ACC112 (cell line): ENCODE measurements around the gene FRMD4A.

Experiments
- H2AFZ ChIP-seq: fragments of 200-600 bp; sonication (generic); one replicate; pipeline ENCODE4 v1.6.0; 2017; ENCODE audit warnings: antibody characterized with exemption, low read length; ENCODE audit not compliant: unreplicated experiment
- H3K27ac ChIP-seq: fragments of 200-600 bp; sonication (generic); 2 replicates; pipeline ENCODE4 v1.5.1; 2014; ENCODE audit warnings: low read depth, mild to moderate bottlenecking, antibody characterized with exemption, low read length, moderate library complexity
- H3K27me3 ChIP-seq: fragments of 200-600 bp; sonication (generic); 2 replicates; pipeline ENCODE4 v1.6.1; 2014; ENCODE audit warnings: mild to moderate bottlenecking, antibody characterized with exemption, low read length, moderate library complexity, mixed read lengths; ENCODE audit not compliant: insufficient read depth
- H3K36me3 ChIP-seq: fragments of 200-600 bp; sonication (generic); 2 replicates; pipeline ENCODE4 v1.6.1; 2016; ENCODE audit warnings: mild to moderate bottlenecking, antibody characterized with exemption, low read length, moderate library complexity, mixed read lengths; ENCODE audit not compliant: insufficient read depth
- H3K4me1 ChIP-seq: fragments of 200-600 bp; sonication (generic); one replicate; pipeline ENCODE4 v1.6.1; 2016; ENCODE audit warnings: low read length, mixed read lengths; ENCODE audit not compliant: insufficient read depth, unreplicated experiment, control insufficient read depth
- H3K4me3 ChIP-seq: fragments of 200-600 bp; sonication (generic); 2 replicates; pipeline ENCODE4 v1.5.1; 2014; ENCODE audit warnings: mild to moderate bottlenecking, low read depth, low read length
- H3K79me2 ChIP-seq: fragments of 200-600 bp; sonication (generic); one replicate; pipeline ENCODE4 v1.6.0; 2016; ENCODE audit warnings: low read length; ENCODE audit not compliant: control insufficient read depth, unreplicated experiment, insufficient read depth

FRMD4A gene

GRCh38 chr10:13915710-13916109 lies 415.0 kb downstream of the FRMD4A start:
- Histone ChIP-seq H3K79me2 (no peaks in the 10 kb centered on the region), H3K27ac (no peak overlapping the region), H3K36me3 (no peaks in the 10 kb centered on the region), H2AFZ (no peak overlapping the region), H3K4me1 (peaks cover 8% of the 10 kb centered on the region), H3K4me3 (no peak overlapping the region), H3K27me3 (no peaks in the 10 kb centered on the region)

- Histone ChIP-seq H3K36me3 (no peaks in the 10 kb centered on the region), H3K4me3 (no peak overlapping the region), H3K79me2 (no peaks in the 10 kb centered on the region), H3K27ac (no peak overlapping the region), H3K27me3 (no peaks in the 10 kb centered on the region), H3K4me1 (no peaks in the 10 kb centered on the region), H2AFZ (no peak overlapping the region)
Measured at GRCh38 chr10:13913897-13914296, 416.8 kb downstream of the FRMD4A start.

GRCh38 chr10:13911821-13912520 lies 418.8 kb downstream of the FRMD4A start:
- Histone ChIP-seq H3K27me3 (no peaks in the 10 kb centered on the region), H3K4me3 (no peak overlapping the region), H3K4me1 (no peaks in the 10 kb centered on the region), H2AFZ (no peak overlapping the region), H3K36me3 (no peaks in the 10 kb centered on the region), H3K79me2 (no peaks in the 10 kb centered on the region), H3K27ac (no peak overlapping the region)

- no peak overlapping the region for H3K27ac ChIP-seq
- no peaks in the 10 kb centered on the region for H3K79me2 ChIP-seq
- H3K4me1 ChIP-seq = no peaks in the 10 kb centered on the region
- H3K27me3 ChIP-seq = no peaks in the 10 kb centered on the region
- no peak overlapping the region for H2AFZ ChIP-seq
- no peak overlapping the region for H3K4me3 ChIP-seq
- H3K36me3 ChIP-seq = no peaks in the 10 kb centered on the region
Measured at GRCh38 chr10:13909516-13910258, 421.0 kb downstream of the FRMD4A start.

GRCh38 chr10:13908475-13908874 lies 422.2 kb downstream of the FRMD4A start:
- H3K27ac ChIP-seq = no peak overlapping the region
- no peaks in the 10 kb centered on the region for H3K4me1 ChIP-seq
- H3K79me2 ChIP-seq = no peaks in the 10 kb centered on the region
- H2AFZ ChIP-seq = no peak overlapping the region
- H3K4me3 ChIP-seq = no peak overlapping the region
- H3K27me3 ChIP-seq = no peaks in the 10 kb centered on the region
- H3K36me3 ChIP-seq = no peaks in the 10 kb centered on the region

GRCh38 chr10:13907570-13907969 lies 423.2 kb downstream of the FRMD4A start:
- no peak overlapping the region for H3K4me3 ChIP-seq
- H3K36me3 ChIP-seq = no peaks in the 10 kb centered on the region
- no peaks in the 10 kb centered on the region for H3K4me1 ChIP-seq
- no peak overlapping the region for H2AFZ ChIP-seq
- H3K27ac ChIP-seq = no peak overlapping the region
- H3K79me2 ChIP-seq = no peaks in the 10 kb centered on the region
- H3K27me3 ChIP-seq = no peaks in the 10 kb centered on the region

GRCh38 chr10:13905281-13905680 lies 425.4 kb downstream of the FRMD4A start:
- Histone ChIP-seq H3K27me3 (no peaks in the 10 kb centered on the region), H3K79me2 (no peaks in the 10 kb centered on the region), H3K27ac (no peak overlapping the region), H3K4me1 (no peaks in the 10 kb centered on the region), H3K4me3 (no peak overlapping the region), H3K36me3 (no peaks in the 10 kb centered on the region), H2AFZ (no peak overlapping the region)

- Histone ChIP-seq H3K4me1 (no peaks in the 10 kb centered on the region), H3K27me3 (no peaks in the 10 kb centered on the region), H3K27ac (no peak overlapping the region), H3K79me2 (no peaks in the 10 kb centered on the region), H3K36me3 (no peaks in the 10 kb centered on the region), H3K4me3 (no peak overlapping the region), H2AFZ (no peak overlapping the region)
Measured at GRCh38 chr10:13904064-13904463, 426.7 kb downstream of the FRMD4A start.

- Histone ChIP-seq H3K36me3 (no peaks in the 10 kb centered on the region), H3K79me2 (no peaks in the 10 kb centered on the region), H3K4me1 (no peaks in the 10 kb centered on the region), H2AFZ (no peak overlapping the region), H3K4me3 (no peak overlapping the region), H3K27ac (no peak overlapping the region), H3K27me3 (no peaks in the 10 kb centered on the region)
Measured at GRCh38 chr10:13902868-13903587, 427.7 kb downstream of the FRMD4A start.

- H3K79me2 ChIP-seq = no peaks in the 10 kb centered on the region
- H3K4me3 ChIP-seq = no peak overlapping the region
- H3K27me3 ChIP-seq = no peaks in the 10 kb centered on the region
- no peak overlapping the region for H2AFZ ChIP-seq
- H3K4me1 ChIP-seq = no peaks in the 10 kb centered on the region
- H3K36me3 ChIP-seq = no peaks in the 10 kb centered on the region
- no peak overlapping the region for H3K27ac ChIP-seq
Measured at GRCh38 chr10:13899941-13900340, 430.8 kb downstream of the FRMD4A start.
